ENCODE data around the gene STK40. TPM values are rescaled to one million over a fixed set of nuclear protein-coding genes. Genes with fewer than 3 reads are reported as not detected.

STK40 gene
- total and polyA plus RNA-seq, 9 of the 15 experiments (the other 6 are each of a cell fraction or from before 2014, with no cell fraction given) = 0.69 to 94.3 (median 39.1) TPM

DNA sequence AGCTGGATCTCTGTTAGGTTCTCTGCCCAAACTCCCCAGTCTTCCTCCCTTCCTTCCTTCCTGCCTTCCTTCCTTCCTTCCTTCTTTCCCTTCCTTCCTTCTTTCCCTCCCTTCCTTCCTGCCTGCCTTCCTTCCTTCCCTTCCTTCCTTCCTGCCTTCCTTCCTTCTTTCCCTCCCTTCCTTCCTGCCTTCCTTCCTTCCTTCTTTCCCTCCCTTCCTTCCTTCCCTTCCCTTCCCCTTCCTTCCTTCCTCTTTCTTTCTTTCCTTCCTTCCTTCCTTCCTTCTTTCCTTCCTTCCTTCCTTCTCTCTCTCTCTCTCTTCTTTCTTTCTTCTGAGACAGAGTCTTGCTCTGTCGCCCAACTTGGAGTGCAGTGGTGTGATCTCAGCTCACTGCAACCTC, 20.7 kb upstream of the STK40 start:
- peaks cover 4% of the 10 kb centered on the region; the same call in 2 of the 3 replicates for H3K79me2 ChIP-seq (ENCODE audit: control insufficient read depth, insufficient read depth, low read length)
- H3K9me3 ChIP-seq (replicated peaks; ENCODE audit: control insufficient read depth, insufficient read depth, low read depth, low read length) = 0 out of 2 replicates have a peak, but pooled peaks cover 3% of the 10 kb centered on the region
- H3K36me3 ChIP-seq (ENCODE audit: control insufficient read depth, insufficient read depth, low read length) = peaks cover 6% of the 10 kb centered on the region; the same call in 1 of the 3 replicates
- no peaks in the 10 kb centered on the region for H3K9me1 ChIP-seq (ENCODE audit: control insufficient read depth, insufficient read depth, low read length)
- in situ Hi-C loops (cut with MboI) (no loop called here), intact Hi-C loops (cut with micrococcal nuclease) (no loop called here)
- no peak overlapping the region for H3K4me3 ChIP-seq
- no peaks in the 10 kb centered on the region for H4K20me1 ChIP-seq (replicated peaks; ENCODE audit: control insufficient read depth, insufficient read depth, low read length)
- whole genome bisulfite sequencing (ENCODE audit: insufficient coverage, low coverage, missing lambda C conversion rate) = 63% methylated on average over 1 of the region's 1 CpG
- no peak overlapping the region for H3K4me2 ChIP-seq (ENCODE audit: insufficient read depth, low read length)
- ATAC-seq = no peak
- no peak for FAIRE-seq
- BruUV-seq (replicated peaks) = no TSS peak
- H3K4me1 ChIP-seq (replicated peaks in 1 of 2; ENCODE audit: control insufficient read depth in 2 of 2, insufficient read depth in 2 of 2, low read length in 2 of 2) = peaks cover 6 to 11% of the 10 kb centered on the region in 2 experiments; a peak in 3 of 5 replicates
- H3K9ac ChIP-seq (ENCODE audit: insufficient read depth in 1 of 2, low read depth in 2 of 2, low read length in 2 of 2) = no peak overlapping the region
- no peak for DNase-seq (ENCODE audit: extremely low read depth in 1 of 4, low spot score in 3 of 4)
- POLR2A ChIA-PET = interaction anchor here (0.7 to 2.7 kb wide), 3 partner anchors 9 to 22 kb away, joined by 3 to 22 read pairs (median 3); partner anchors contain the start of gene LSM10
- CTCF ChIA-PET (ENCODE audit: low intra/inter-chr PET ratio) = interaction anchor here (0.6 kb wide), 1 partner anchor 19 kb away, joined by 4 read pairs; no protein-coding TSS in a partner anchor
- no peaks in the 10 kb centered on the region for H3K27me3 ChIP-seq (ENCODE audit: control insufficient read depth in 2 of 2, insufficient read depth in 2 of 2, low read length in 2 of 2)
- H2AFZ ChIP-seq (ENCODE audit: low read depth, low read length) = no peak overlapping the region
- no peak overlapping the region for H3K27ac ChIP-seq (ENCODE audit: extremely low read depth, low read depth, low read length)
- TF ChIP-seq, protein P1, sequence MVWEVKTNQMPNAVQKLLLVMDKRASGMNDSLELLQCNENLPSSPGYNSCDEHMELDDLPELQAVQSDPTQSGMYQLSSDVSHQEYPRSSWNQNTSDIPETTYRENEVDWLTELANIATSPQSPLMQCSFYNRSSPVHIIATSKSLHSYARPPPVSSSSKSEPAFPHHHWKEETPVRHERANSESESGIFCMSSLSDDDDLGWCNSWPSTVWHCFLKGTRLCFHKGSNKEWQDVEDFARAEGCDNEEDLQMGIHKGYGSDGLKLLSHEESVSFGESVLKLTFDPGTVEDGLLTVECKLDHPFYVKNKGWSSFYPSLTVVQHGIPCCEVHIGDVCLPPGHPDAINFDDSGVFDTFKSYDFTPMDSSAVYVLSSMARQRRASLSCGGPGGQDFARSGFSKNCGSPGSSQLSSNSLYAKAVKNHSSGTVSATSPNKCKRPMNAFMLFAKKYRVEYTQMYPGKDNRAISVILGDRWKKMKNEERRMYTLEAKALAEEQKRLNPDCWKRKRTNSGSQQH (CRISPR knock-in tag; IDR thresholded peaks at IDR 0.05) = peak; percentile 73; the same call in 1 of the 2 replicates
- TF ChIP-seq MLLT1 (IDR thresholded peaks at IDR 0.05) (0 out of 4 replicates have a peak, but pooled peaks of 1 of the 2 experiments have one; percentile 18), THRB (CRISPR knock-in tag; conservative IDR thresholded peaks at IDR 0.05) (0 out of 2 replicates have a peak, but pooled peaks have one; percentile 40), DIDO1 (tag; IDR thresholded peaks at IDR 0.05; ENCODE audit: low read depth) (no peak), GTF2B (IDR thresholded peaks at IDR 0.05; ENCODE audit: extremely low read depth, insufficient read length) (no peak), MTA1 (IDR thresholded peaks at IDR 0.05; ENCODE audit: borderline replicate concordance) (peak; percentile 32; the same call in 1 of the 2 replicates), ELF4 (CRISPR knock-in tag; IDR thresholded peaks at IDR 0.05) (peak; percentile 82; the same call in 1 of the 2 replicates), POLR2AphosphoS2 (IDR thresholded peaks at IDR 0.05; ENCODE audit: low read length) (no peak)
- TF ChIP-seq, protein P2, sequence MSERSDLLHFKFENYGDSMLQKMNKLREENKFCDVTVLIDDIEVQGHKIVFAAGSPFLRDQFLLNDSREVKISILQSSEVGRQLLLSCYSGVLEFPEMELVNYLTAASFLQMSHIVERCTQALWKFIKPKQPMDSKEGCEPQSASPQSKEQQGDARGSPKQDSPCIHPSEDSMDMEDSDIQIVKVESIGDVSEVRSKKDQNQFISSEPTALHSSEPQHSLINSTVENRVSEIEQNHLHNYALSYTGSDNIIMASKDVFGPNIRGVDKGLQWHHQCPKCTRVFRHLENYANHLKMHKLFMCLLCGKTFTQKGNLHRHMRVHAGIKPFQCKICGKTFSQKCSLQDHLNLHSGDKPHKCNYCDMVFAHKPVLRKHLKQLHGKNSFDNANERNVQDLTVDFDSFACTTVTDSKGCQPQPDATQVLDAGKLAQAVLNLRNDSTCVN (CRISPR knock-in tag; IDR thresholded peaks at IDR 0.05) = 0 out of 2 replicates have a peak, but pooled peaks have one; percentile 48
- TF ChIP-seq, protein P3, sequence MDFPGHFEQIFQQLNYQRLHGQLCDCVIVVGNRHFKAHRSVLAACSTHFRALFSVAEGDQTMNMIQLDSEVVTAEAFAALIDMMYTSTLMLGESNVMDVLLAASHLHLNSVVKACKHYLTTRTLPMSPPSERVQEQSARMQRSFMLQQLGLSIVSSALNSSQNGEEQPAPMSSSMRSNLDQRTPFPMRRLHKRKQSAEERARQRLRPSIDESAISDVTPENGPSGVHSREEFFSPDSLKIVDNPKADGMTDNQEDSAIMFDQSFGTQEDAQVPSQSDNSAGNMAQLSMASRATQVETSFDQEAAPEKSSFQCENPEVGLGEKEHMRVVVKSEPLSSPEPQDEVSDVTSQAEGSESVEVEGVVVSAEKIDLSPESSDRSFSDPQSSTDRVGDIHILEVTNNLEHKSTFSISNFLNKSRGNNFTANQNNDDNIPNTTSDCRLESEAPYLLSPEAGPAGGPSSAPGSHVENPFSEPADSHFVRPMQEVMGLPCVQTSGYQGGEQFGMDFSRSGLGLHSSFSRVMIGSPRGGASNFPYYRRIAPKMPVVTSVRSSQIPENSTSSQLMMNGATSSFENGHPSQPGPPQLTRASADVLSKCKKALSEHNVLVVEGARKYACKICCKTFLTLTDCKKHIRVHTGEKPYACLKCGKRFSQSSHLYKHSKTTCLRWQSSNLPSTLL (IDR thresholded peaks at IDR 0.05) = 0 out of 2 replicates have a peak, but pooled peaks have one; percentile 24
- TF ChIP-seq, protein P4, sequence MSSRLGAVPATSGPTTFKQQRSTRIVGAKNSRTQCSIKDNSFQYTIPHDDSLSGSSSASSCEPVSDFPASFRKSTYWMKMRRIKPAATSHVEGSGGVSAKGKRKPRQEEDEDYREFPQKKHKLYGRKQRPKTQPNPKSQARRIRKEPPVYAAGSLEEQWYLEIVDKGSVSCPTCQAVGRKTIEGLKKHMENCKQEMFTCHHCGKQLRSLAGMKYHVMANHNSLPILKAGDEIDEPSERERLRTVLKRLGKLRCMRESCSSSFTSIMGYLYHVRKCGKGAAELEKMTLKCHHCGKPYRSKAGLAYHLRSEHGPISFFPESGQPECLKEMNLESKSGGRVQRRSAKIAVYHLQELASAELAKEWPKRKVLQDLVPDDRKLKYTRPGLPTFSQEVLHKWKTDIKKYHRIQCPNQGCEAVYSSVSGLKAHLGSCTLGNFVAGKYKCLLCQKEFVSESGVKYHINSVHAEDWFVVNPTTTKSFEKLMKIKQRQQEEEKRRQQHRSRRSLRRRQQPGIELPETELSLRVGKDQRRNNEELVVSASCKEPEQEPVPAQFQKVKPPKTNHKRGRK (tag; IDR thresholded peaks at IDR 0.05) = peak; percentile 85
